NT2/D1 (cell line): ENCODE data around the gene CD79A.

Experiments used
- SUZ12 ChIP-seq: IDR thresholded peaks from 2 replicates; pipeline ENCODE4 v1.6.1; 2011; ENCODE audit not compliant: insufficient read length, insufficient read depth; ENCODE audit errors: extremely low read depth
- ZNF274 ChIP-seq: IDR thresholded peaks from 2 replicates; pipeline ENCODE4 v1.6.1; 2011; ENCODE audit warnings: mild to moderate bottlenecking, low read depth, low read length

- no peak for TF ChIP-seq ZNF274
- TF ChIP-seq SUZ12, result no peak
Observed at GRCh38 chr19:41920882-41921576, 44.0 kb downstream of the CD79A start.
